Effector CD4-positive, alpha-beta T cell (primary cell): Measurements from ENCODE around the gene FAM50A.
"Not testable (repeated sequence)": the region's sequence is repeated elsewhere in the genome, so short reads cannot be mapped to it uniquely, and the experiment has no call there.

Source experiments
- DNase-seq: peaks from one replicate; pipeline ENCODE4 v3.0.0-alpha.2; 2020

Gene FAM50A

DNA sequence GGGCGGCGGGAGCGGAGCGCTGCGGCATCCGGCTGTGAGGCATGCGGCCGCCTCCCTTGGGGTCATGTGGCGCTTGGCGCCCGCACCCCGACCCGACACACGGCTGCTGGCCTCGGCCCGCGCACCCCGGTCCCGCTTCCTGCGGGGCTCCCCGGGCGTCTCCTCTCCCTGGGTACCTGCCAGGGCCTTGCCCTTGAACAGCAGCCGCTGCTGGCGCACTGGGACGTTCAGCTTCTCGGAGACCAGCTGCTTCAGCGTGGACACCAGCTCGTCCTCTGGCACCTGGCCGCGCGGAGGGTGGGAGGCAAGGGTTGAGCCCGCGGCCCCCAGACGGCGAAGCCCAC lies 42.1 kb downstream of the FAM50A start:
- peak; percentile 13 for DNase-seq

DNA sequence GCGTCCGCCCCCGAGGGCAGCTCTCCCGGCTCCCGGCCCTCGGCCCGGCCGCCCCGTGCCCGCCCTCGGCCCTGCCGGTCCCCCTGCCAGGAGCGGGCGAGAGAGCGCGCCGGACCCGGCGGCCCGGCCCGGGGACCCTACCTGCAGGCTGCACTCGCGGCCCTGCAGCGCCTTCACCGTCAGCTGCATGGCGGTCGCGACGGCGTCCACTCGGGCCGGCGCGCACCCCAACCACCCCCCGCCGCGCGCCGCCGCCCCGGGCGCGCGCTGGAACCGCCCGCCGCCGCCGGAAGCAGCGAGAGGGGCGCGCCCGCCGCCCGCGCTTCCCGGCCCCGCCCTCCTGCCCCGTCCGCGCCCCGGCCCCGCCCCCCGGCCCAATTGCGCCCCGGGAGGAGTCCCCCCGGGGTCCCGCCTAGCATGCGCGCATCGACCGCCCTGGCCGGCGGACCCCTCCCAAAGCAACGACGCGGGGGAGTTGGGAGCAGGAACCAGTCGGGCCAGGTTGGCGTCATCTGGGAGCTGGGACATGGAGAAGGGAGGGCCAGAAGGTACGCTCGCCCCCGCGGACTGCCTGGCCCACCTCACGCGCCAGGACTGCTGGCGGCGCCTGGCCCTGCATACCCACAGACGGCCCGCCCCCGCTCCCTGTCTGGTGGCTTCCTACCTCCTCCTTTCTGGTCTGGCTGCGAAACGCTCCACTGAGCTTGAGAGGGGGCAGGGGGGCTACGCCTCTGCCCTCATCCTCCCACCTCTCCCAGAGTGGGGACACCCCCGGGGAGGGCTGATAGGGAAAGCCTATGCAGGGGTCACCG lies 42.7 kb downstream of the FAM50A start, which contains the start of gene UBL4A:
Gene UBL4A, minus strand, starts transcription at position 220 of the 812 bp plus-strand sequence. Its CDS starts 31 bp downstream, at position 189.
- DNase-seq: peak; percentile 39

DNA sequence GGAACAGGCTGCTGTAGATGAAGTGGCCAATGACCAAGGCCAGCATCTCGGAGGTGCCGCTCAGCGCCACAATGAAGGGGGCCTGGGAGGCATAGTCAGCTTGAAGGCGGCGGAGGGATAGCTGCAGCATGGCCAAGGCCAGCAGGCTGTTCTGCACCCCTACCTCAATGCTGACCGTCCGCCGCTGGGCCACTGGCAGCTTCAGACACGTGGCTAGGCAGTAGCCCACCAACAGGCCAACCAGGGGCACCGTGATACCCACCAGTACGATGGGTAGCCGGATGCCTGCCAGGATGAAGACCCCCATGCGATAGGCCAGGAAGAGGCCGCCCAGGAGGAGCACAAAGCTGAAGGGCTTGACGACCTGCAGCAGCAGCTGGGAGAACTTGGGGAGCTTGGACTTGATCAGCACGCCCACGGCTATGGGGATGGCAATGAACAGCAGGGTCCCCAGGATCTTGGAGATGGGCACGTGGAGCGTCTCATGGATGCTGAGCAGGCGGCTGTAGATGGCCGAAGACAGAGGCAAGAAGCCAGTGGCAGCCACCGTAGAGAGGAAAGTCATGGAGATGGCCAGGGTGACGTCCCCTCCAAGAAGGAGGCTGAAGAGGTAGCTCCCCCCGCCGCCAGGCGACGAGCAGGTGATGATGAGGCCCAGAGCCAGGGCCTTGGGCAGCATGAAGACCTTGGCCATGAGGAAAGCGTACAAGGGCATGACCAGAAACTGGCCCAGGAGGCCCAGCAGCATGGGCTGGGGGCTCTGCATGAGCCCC lies 43.8 kb downstream of the FAM50A start:
- no peak for DNase-seq

DNA sequence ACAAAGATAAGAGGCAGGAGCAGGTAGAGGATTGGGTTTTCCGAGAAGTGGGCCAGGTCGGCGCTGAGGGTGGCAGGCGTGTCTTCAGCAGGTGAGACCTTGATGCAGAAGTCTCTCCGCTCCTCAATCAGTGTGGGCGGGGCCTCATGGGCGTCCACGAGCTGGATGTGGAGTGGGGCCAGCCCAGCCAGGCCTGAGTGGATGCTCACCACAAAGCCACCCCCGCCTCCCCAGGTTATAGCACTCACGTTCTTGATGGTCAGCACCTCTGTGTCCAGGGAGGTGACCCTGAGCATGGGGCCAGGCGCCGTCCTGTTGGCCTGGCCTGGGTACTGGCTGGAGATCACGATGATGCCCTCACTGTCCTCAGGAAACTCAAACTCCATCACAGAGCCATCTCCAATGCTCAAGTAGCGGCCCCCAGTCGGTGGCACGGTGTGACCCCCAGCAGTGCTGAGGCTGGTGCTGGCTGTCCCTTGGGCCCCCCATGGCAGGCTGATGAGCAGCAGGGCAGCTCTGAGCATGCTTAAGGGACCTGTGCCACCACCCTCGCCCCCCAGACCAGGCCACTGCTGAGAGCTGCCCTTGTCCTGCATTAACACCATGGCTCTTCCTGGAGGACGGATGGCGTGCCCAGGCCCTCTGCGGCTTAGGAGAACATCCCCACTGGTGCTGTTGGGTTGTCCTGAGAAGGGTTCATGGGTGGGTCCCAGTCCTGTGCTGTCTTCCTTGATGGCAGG lies 44.6 kb downstream of the FAM50A start:
- no peak for DNase-seq

DNA sequence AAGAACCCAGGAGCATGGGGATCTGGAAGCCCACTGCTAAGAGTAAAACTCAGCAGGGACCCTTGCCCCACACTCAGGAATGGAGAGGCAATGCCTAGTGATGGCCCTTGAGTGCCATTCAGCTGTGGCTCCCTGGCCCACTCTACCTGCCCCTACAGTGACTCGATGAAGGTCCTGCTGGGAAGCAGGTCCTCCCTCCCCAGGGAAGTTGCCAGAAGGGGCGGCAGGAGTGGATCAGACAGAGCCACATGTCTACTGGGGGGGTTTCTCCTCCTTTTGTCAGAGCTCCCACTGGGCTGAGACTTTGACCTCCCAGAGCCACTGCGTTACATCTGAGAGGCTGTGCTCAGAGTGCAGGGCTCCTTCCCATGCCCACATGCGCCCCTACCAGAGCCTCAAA lies 45.2 kb downstream of the FAM50A start:
- DNase-seq: no peak

DNA sequence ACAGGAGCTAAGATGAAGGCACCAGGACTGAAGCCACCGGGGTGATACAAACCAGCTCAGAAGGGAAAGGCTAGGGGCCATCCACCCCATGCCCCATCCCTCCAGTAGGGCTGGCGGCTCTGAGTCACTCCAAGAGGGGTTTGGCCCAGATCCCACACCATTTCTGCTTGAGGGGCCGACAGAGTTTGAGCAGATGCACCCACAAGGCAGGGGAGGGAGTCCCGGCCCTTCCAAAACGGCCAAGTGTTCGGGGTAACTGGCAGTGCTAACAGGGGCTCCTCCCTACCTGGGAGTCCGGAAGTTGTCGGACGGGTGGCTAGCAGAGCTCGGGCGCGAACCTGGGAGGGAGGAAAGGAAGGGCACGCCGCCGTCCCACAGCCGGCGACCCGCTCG lies 46.1 kb downstream of the FAM50A start:
- DNase-seq: no peak

DNA sequence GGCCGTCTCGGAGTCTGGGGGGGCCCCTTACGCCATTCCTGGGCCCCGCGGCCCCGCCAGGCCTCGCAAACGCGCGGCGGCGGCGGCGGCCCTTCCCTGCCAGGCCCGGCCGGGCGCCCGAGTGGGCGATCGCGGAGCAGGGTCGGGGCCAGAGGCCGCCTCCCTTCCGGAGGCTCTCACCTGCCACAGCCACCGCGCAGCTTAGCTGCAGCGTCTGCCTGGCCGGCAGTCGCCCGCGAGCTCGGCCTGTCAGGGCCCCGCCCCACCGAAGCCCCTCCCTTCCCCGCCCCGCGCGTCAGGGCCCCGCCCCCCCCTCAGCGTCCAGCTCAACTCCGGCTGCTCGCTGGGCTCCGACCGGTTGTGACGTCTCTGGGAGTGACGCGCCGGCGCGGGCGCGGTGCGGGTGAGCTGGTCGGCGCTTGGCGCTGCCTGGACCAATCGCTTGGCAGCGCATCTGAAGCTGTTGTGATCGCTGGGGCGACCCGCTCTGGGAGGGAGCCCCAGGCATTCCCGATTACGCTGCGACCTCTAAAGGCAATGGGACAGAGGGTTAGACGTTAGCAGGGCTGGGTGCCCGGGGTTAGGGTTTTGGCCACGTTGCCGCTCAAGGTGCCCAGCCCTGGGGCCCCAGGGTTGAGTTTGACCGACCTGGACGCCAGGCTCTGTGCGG lies 46.6 kb downstream of the FAM50A start, which contains the start of gene SLC10A3:
Gene SLC10A3, minus strand, starts transcription at position 216 of the 670 bp plus-strand sequence. CDS start 1,689 bp downstream, outside the sequence.
- DNase-seq: peak; percentile 80

DNA sequence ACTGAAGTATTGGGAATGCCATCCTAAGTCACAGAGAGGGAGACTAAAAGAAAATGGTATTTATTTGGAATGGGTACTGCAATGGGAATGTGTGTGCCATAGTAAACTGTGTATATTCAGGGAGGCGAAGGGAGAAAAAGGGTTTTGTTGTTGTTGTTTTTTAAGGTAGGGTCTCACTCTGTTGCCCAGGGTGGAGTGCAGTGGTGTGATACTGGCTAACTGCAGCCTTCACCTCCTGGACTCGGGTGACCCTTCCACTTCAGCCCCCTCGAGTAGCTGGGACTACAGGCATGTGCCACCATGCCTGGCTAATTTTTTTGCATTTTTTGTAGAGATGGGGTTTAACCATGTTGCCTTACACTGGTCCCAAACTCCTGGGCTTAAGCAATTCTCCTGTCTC lies 50.8 kb downstream of the FAM50A start:
- DNase-seq: no peak

DNA sequence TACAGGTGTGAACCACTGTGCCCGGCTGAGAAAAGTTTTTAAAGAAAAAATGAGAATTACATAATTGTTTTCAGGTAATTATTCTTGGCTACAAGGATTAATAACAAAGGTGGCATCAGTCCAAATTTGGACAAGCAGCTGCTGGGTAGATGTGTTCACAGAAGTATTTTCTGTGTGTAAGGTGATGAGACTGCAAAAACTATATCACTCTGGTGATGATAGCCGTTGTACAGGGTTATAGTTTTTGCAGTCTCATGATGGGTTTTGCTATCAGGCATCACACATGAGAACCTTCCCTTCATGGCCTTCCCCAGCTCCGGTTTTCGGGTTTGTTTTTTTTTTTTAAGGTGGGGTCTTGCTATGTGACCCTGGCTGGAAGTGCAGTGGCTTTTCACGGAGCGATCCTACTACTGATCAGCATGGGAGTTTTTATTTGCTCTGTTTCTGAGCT lies 51.6 kb downstream of the FAM50A start:
- DNase-seq: no peak

DNA sequence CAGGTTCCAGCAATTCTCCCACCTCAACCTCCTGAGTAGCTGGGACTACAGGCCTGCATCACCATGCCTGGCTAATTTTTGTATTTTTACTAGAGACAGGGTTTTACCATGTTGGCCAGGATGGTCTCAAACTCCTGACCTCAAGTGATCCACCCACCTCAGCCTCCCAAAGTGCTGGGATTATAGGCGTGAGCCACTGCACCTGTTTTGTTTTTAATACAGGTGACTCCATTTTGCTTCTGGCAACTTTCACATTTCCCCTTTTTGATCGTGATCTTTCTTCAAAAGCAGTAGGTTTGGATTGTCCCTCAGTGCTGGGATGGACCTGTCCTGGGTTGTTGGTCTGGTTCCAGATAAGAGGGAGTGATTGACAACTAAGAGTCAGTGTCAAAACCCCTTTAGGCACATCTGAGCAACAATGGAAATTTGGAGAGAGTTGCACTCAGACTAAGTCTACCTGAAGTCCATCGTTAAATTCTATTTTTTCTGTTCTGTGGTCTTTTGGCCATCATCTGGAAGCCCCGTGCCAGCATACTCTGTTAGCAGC lies 52.7 kb downstream of the FAM50A start:
- not testable (repeated sequence) for DNase-seq
